ENCODE measurements around the gene LHFPL2. TPM values are rescaled to one million over a fixed set of nuclear protein-coding genes. Genes with fewer than 3 reads are reported as not detected.
A peak's percentile ranks its signal among the peaks of the same experiment; 100 is the strongest.

The LHFPL2 gene
- total and polyA plus RNA-seq, 12 donors, result 2.4 to 14.9 (median 5.1) TPM

- H3K4me3 ChIP-seq, result no peak overlapping the region
- TF ChIP-seq, protein P1, sequence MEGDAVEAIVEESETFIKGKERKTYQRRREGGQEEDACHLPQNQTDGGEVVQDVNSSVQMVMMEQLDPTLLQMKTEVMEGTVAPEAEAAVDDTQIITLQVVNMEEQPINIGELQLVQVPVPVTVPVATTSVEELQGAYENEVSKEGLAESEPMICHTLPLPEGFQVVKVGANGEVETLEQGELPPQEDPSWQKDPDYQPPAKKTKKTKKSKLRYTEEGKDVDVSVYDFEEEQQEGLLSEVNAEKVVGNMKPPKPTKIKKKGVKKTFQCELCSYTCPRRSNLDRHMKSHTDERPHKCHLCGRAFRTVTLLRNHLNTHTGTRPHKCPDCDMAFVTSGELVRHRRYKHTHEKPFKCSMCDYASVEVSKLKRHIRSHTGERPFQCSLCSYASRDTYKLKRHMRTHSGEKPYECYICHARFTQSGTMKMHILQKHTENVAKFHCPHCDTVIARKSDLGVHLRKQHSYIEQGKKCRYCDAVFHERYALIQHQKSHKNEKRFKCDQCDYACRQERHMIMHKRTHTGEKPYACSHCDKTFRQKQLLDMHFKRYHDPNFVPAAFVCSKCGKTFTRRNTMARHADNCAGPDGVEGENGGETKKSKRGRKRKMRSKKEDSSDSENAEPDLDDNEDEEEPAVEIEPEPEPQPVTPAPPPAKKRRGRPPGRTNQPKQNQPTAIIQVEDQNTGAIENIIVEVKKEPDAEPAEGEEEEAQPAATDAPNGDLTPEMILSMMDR (IDR thresholded peaks at IDR 0.05), result no peak
- no peak for DNase-seq
- H3K9me3 ChIP-seq, result no peaks in the 10 kb centered on the region
- intact Hi-C loops (cut with DNase I), result loop anchor here in 7 of 10 donors (5.0 to 10.0 kb wide), 6 partner anchors 49 to 419 kb away; partner anchors contain the start of gene LHFPL2 (in 5 of the 7)
- no peak for ATAC-seq
- H3K27ac ChIP-seq, result peak overlapping the region in 8 of 10 donors; percentile 11 to 88 (median 83)
- H3K4me1 ChIP-seq, result peaks cover 11 to 92% (median 65%) of the 10 kb centered on the region in 9 donors
- 85 to 87% methylated on average over 7 of the region's 7 CpGs for WGBS, 2 donors
- H3K27me3 ChIP-seq, result no peaks in the 10 kb centered on the region
- no peaks in the 10 kb centered on the region for H3K36me3 ChIP-seq
Observed at GRCh38 chr5:78545406-78545805, 103.2 kb downstream of the LHFPL2 start.

DNA sequence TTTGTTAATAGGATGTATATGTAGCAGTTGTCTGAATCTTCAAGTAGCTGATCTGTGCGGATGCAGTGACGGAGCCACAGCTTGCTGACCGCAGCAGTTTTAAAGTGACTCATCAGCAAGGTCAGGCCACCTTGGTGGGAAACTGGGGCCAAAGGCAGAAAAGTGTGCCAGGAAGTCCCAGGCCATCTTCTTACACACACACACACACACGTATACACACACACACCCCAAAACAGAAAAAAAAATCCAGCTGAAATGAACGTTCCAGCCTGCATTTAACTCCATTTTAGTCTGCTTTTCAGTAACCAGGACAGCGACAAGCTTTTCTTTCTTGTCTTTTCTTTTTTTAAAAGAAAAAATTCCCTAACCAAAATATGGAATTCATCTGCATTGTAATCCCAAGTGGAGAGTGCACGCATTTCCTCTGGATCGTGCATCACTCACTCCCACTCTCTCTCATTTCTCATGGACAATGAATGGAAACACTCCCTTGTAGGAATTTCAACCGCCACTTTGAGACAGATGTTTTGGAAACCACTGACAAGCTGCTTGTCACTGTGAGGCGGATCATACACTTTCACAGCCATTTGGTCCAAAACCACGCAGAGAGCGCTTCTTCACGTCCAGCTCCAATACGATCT is 103.9 kb downstream of the LHFPL2 start:
- H3K27me3 ChIP-seq, result no peaks in the 10 kb centered on the region
- WGBS, 2 donors, result 70 to 73% methylated on average over 14 of the region's 14 CpGs
- peak in 3 of 8 donors; percentile 4 to 29 (median 14) for ATAC-seq
- no peak overlapping the region for H3K4me3 ChIP-seq
- intact Hi-C loops (cut with DNase I), result loop anchor here in 7 of 10 donors (5.0 to 10.0 kb wide), 6 partner anchors 50 to 420 kb away; partner anchors contain the start of gene LHFPL2 (in 5 of the 7)
- peak overlapping the region in 7 of 10 donors; percentile 3 to 88 (median 85) for H3K27ac ChIP-seq
- TF ChIP-seq, protein P1 (IDR thresholded peaks at IDR 0.05), result no peak
- peak in 1 of 2 donors; percentile 50 for DNase-seq
- peaks cover 11 to 92% (median 72%) of the 10 kb centered on the region in 9 donors for H3K4me1 ChIP-seq
- H3K36me3 ChIP-seq, result no peaks in the 10 kb centered on the region
- no peaks in the 10 kb centered on the region for H3K9me3 ChIP-seq

- no peak for DNase-seq
- TF ChIP-seq, protein P1 (IDR thresholded peaks at IDR 0.05), result no peak
- Histone ChIP-seq H3K27me3 (no peaks in the 10 kb centered on the region), H3K36me3 (no peaks in the 10 kb centered on the region), H3K9me3 (no peaks in the 10 kb centered on the region), H3K4me3 (no peak overlapping the region), H3K27ac (peak overlapping the region in 7 of 10 donors; percentile 3 to 88 (median 85)), H3K4me1 (peaks cover 11 to 92% (median 65%) of the 10 kb centered on the region in 9 donors)
- intact Hi-C loops (cut with DNase I), result loop anchor here in 6 of 10 donors (10.0 kb wide), 5 partner anchors 51 to 421 kb away; partner anchors contain the start of gene LHFPL2 (in 2 of the 6)
- 51 to 58% methylated on average over 1 of the region's 1 CpG for WGBS, 2 donors
- ATAC-seq, result no peak
Observed at GRCh38 chr5:78543916-78544315, 104.7 kb downstream of the LHFPL2 start.

GRCh38 chr5:78543292-78543691 is 105.3 kb downstream of the LHFPL2 start:
- Histone ChIP-seq H3K4me3 (no peak overlapping the region), H3K36me3 (no peaks in the 10 kb centered on the region), H3K27ac (peak overlapping the region in 4 of 10 donors; percentile 28 to 85 (median 78)), H3K27me3 (no peaks in the 10 kb centered on the region), H3K4me1 (peaks cover 9 to 89% (median 58%) of the 10 kb centered on the region in 9 donors), H3K9me3 (no peaks in the 10 kb centered on the region)
- ATAC-seq (no peak), DNase-seq (no peak)
- TF ChIP-seq, protein P1 (IDR thresholded peaks at IDR 0.05), result no peak
- WGBS, 2 donors, result 93 to 95% methylated on average over 4 of the region's 4 CpGs
- intact Hi-C loops (cut with DNase I), result loop anchor here in 6 of 10 donors (10.0 kb wide), 5 partner anchors 52 to 422 kb away; partner anchors contain the start of gene LHFPL2 (in 2 of the 6)
